BLaER1 (cell line): ENCODE data around the gene MRGPRF.

ENCODE experiments used
- H3K27ac ChIP-seq: shearing (Covaris generic); formaldehyde crosslinking; 2 replicates; pipeline ENCODE4 v1.8.1; 2022
- H3K27me3 ChIP-seq: shearing (Covaris generic); formaldehyde crosslinking; 2 replicates; pipeline ENCODE4 v1.8.1; 2022
- H3K36me3 ChIP-seq: shearing (Covaris generic); formaldehyde crosslinking; 2 replicates; pipeline ENCODE4 v1.8.1; 2022
- H3K4me1 ChIP-seq: shearing (Covaris generic); formaldehyde crosslinking; 2 replicates; pipeline ENCODE4 v1.8.1; 2022
- H3K4me2 ChIP-seq: shearing (Covaris generic); formaldehyde crosslinking; 2 replicates; pipeline ENCODE4 v1.8.1; 2022
- H3K4me3 ChIP-seq: shearing (Covaris generic); formaldehyde crosslinking; 2 replicates; pipeline ENCODE4 v1.8.1; 2022
- H3K9ac ChIP-seq: shearing (Covaris generic); formaldehyde crosslinking; 2 replicates; pipeline ENCODE4 v1.8.1; 2022
- H3K9me3 ChIP-seq: shearing (Covaris generic); formaldehyde crosslinking; 2 replicates; pipeline ENCODE4 v1.8.1; 2022
- H4K20me1 ChIP-seq: shearing (Covaris generic); formaldehyde crosslinking; 2 replicates; pipeline ENCODE4 v1.8.1; 2022
- Cebpa-rat ChIP-seq: shearing (Covaris generic); IDR thresholded peaks from 2 replicates; pipeline ENCODE4 v1.8.1; 2022

The MRGPRF gene

DNA sequence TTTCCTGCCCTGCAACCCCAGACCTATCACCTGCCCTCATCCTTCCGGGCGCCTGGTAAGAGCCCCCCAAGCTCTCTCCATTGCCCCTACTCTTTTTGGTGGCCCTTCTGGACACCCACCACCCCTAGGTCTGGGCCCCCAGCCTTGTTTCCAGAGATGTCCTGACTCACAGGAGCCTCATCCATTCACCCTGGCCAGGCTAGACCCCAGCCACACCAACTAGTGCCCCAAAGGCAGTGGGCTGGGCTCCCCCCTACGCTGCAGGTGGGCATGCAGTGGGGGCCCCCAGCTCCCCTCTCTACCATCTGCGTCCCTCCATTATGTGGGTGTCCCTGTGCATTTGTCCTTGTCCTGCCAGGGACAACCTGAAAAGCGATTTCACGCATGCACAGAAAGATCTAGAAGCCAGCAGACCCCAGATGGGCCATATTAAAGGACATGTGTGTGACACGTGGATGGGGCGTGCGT lies 1.4 kb downstream of the MRGPRF start:
- H4K20me1 ChIP-seq: peaks cover 6% of the 10 kb centered on the region; the same call in 1 of the 2 replicates
- no peaks in the 10 kb centered on the region for H3K9me3 ChIP-seq
- H3K27ac ChIP-seq: no peak overlapping the region
- no peak overlapping the region for H3K4me2 ChIP-seq
- H3K27me3 ChIP-seq: peaks cover 54% of the 10 kb centered on the region
- TF ChIP-seq Cebpa-rat: no peak
- no peaks in the 10 kb centered on the region for H3K36me3 ChIP-seq
- no peak overlapping the region for H3K9ac ChIP-seq
- H3K4me1 ChIP-seq: peaks cover 12% of the 10 kb centered on the region
- no peak overlapping the region for H3K4me3 ChIP-seq

DNA sequence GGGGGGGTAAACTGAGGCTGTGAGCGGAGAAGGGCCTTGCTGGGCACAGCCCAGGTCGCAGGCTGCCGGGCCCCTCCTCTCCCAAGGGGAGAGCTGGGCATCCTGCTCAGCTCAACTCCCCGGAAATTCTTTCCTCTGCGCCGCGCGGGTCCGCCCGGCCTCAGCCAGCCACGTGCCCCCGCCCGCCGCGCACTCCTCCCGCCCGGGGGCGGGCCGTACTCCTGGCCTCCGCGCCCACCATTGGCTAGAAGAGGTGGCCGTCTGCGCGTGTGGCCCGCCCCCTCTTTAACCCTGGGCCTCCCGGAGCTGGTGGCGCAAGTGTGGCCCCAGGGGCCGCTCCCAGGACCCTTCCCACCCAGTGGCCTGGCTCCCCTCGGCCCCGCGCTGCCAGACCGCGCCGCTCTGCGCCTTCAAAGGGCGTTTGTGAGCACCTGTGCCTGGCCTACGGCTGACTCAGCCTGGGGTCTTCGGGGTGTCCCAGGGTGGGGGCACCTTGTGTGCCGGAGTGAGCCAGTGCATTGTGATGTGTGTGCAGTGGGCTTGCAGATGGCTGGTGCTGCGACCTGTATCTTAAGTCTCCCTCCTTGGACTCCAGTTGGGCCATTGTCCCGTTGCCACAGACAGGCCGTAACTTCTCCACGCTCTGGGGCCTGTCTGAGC lies 2.0 kb downstream of the MRGPRF start:
- Histone ChIP-seq H3K27me3 (peaks cover 54% of the 10 kb centered on the region), H3K4me3 (no peak overlapping the region), H3K36me3 (no peaks in the 10 kb centered on the region), H3K4me1 (peaks cover 12% of the 10 kb centered on the region), H3K9me3 (no peaks in the 10 kb centered on the region), H4K20me1 (peaks cover 6% of the 10 kb centered on the region; the same call in 1 of the 2 replicates), H3K9ac (no peak overlapping the region), H3K4me2 (peak overlapping the region; percentile 58), H3K27ac (no peak overlapping the region)
- no peak for TF ChIP-seq Cebpa-rat

DNA sequence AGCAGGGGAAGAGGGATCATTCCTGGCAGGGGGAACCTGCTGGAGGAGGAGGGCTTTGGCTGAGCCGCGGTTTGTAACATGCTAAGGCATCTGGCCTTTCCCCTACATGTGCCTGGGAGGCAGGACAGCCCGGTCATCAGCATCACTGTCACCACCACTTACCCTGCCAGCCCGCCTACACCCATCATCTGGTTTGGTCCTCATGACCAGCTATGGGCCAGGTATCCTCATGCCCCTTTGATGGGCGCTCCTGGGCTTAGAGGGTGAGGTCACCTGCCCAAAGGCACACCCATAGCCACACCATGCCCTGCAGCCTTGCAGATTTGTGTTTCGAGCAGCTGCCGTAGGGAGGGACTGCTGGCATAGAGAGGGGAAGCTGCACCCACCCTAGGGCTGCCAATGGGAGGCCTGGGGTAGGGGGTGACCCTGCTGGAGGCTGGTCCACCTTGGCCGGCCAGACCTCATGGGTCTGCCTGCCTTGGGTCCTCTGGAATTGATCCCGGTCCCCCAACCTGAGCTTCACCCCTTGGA lies 2.6 kb downstream of the MRGPRF start:
- Histone ChIP-seq H3K9ac (no peak overlapping the region), H3K27me3 (peaks cover 54% of the 10 kb centered on the region), H3K27ac (no peak overlapping the region), H3K4me3 (no peak overlapping the region), H3K4me1 (peaks cover 12% of the 10 kb centered on the region), H3K4me2 (peak overlapping the region; percentile 58), H3K9me3 (no peaks in the 10 kb centered on the region), H4K20me1 (peaks cover 6% of the 10 kb centered on the region; the same call in 1 of the 2 replicates), H3K36me3 (no peaks in the 10 kb centered on the region)
- no peak for TF ChIP-seq Cebpa-rat

GRCh38 chr11:69009441-69010211 lies 3.4 kb downstream of the MRGPRF start:
- H3K36me3 ChIP-seq: no peaks in the 10 kb centered on the region
- H4K20me1 ChIP-seq: peaks cover 6% of the 10 kb centered on the region; the same call in 1 of the 2 replicates
- H3K4me3 ChIP-seq: no peak overlapping the region
- peaks cover 53% of the 10 kb centered on the region for H3K27me3 ChIP-seq
- H3K9ac ChIP-seq: no peak overlapping the region
- H3K9me3 ChIP-seq: no peaks in the 10 kb centered on the region
- no peak for TF ChIP-seq Cebpa-rat
- H3K27ac ChIP-seq: no peak overlapping the region
- no peak overlapping the region for H3K4me2 ChIP-seq
- peaks cover 18% of the 10 kb centered on the region for H3K4me1 ChIP-seq

DNA sequence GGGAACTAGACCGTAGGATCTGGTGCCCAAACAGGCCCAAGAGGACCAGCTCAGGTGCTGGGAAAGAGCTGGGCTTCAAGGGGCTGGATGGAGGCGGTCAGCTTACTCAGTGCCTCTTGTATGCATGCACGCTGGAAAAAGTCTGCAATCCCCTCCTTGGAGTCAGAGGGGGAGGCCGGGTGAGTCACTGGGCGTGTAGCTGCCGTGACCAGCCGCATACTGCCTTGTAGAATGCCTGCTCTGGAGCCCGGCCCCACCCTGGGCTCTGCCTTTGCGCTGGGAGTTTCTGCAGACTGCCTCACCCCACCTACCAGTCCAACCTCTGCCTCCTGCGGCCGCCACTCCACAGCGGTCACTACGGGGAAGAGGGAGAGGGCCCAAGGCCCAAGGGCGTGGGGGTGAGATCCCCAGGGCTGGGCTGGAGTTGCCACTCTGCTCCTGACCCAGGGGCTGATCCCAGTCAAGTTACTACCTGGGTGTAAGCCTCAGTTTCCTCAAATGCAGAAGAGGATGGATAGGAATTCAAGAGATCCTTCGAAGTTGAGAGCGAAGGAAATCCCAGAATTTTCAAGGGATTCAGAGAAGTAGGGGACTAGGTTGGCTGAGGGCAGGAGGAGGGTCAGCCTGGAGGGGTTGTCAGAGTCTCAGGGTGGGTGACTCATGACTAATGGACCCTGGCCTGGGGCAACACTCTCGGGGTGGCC lies 4.2 kb downstream of the MRGPRF start:
- Histone ChIP-seq H3K4me2 (no peak overlapping the region), H3K4me3 (no peak overlapping the region), H3K27ac (no peak overlapping the region), H4K20me1 (peaks cover 6% of the 10 kb centered on the region; the same call in 1 of the 2 replicates), H3K36me3 (no peaks in the 10 kb centered on the region), H3K9me3 (no peaks in the 10 kb centered on the region), H3K9ac (no peak overlapping the region), H3K4me1 (peaks cover 18% of the 10 kb centered on the region), H3K27me3 (peaks cover 46% of the 10 kb centered on the region)
- no peak for TF ChIP-seq Cebpa-rat

DNA sequence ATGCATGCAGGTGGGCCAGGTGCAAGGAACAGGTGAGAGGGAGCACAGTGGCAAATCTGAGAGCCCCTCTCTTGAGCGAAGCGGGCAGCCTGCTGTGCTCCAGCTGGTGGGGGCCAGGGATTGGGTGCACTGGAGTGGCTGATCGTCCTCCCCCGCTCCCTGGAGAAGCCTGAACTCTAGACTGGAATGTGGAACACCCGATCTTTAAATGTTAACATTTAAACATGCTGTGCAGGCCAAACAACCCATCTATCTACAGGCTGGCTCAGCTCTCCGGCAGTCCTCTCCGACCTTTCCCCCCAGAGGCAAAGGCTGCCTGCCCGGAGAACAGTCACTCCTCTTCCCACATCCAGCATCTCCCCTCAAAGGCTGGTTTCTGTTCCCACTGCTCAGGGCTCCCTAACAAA lies 5.1 kb downstream of the MRGPRF start:
- H3K27ac ChIP-seq: no peak overlapping the region

DNA sequence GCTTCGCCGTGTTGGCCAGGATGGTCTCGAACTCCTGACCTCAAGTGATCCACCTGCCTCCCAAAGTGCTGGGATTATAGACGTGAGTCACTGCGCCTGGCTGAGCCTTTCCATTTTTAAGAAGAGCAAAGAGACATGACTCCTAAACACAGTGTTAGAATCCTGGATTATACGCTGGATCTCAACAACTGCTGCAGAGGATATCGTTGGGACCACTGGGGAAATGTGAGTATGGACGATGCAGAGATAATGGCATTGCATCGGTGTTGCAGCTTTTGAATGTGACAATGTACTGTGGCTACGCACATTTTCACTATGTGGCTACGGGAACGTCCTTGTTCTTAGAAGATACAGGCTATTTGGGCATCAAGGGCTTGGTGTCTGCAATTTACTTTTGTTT lies 6.2 kb downstream of the MRGPRF start:
- no peak overlapping the region for H3K4me3 ChIP-seq
- H3K4me1 ChIP-seq: peaks cover 18% of the 10 kb centered on the region
- no peak overlapping the region for H3K4me2 ChIP-seq
- no peak overlapping the region for H3K9ac ChIP-seq
- H3K36me3 ChIP-seq: no peaks in the 10 kb centered on the region
- peaks cover 25% of the 10 kb centered on the region for H3K27me3 ChIP-seq
- H4K20me1 ChIP-seq: no peaks in the 10 kb centered on the region; the same call in 1 of the 2 replicates
- H3K9me3 ChIP-seq: no peaks in the 10 kb centered on the region
- no peak for TF ChIP-seq Cebpa-rat
- no peak overlapping the region for H3K27ac ChIP-seq

More for the DNA sequence above, 5.1 kb downstream of the MRGPRF start:
- Histone ChIP-seq H3K27me3 (peaks cover 37% of the 10 kb centered on the region), H4K20me1 (peaks cover 6% of the 10 kb centered on the region; the same call in 1 of the 2 replicates), H3K4me2 (no peak overlapping the region), H3K36me3 (no peaks in the 10 kb centered on the region), H3K4me1 (peaks cover 18% of the 10 kb centered on the region), H3K9ac (no peak overlapping the region), H3K9me3 (no peaks in the 10 kb centered on the region), H3K4me3 (no peak overlapping the region)
- TF ChIP-seq Cebpa-rat: no peak

DNA sequence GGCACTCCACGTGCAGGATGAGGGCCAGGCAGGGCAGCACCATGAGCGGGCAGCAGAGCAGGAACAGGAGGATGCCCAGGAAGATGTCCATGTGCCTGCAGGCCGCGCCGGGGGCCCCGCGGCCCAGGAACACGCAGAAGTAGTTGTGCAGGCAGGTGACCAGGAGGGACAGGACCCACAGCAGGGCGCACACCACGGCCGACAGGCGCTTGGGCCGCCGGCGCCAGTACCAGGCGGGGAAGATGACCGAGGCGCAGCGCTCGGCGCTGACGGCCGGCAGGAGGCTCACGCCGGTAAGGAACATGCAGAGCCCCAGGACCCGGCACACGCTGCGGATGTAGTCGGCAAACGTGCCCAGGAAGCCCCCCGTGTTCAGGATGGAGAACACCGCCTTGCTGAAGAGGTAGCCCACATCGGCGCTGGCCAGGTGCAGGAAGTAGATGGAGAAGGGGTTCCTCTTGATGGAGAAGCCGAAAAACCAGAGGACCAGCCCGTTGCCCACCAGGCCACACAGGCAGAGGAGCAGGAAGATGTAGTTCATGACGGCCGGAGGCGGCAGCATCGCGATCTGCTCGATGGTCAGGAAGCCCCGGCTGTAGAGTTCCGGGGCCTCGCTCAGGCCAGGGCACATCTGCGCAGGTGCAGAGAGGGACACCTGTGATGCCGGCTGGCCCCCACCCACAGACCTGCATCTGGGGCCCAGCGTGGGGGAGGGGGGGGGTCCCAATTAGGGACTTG lies 7.2 kb downstream of the MRGPRF start:
- peaks cover 15% of the 10 kb centered on the region for H3K27me3 ChIP-seq
- no peaks in the 10 kb centered on the region for H3K36me3 ChIP-seq
- peaks cover 12% of the 10 kb centered on the region for H3K4me1 ChIP-seq
- no peak overlapping the region for H3K9ac ChIP-seq
- no peaks in the 10 kb centered on the region; the same call in 1 of the 2 replicates for H4K20me1 ChIP-seq
- no peak for TF ChIP-seq Cebpa-rat
- H3K27ac ChIP-seq: no peak overlapping the region
- H3K9me3 ChIP-seq: no peaks in the 10 kb centered on the region
- no peak overlapping the region for H3K4me3 ChIP-seq
- H3K4me2 ChIP-seq: no peak overlapping the region

DNA sequence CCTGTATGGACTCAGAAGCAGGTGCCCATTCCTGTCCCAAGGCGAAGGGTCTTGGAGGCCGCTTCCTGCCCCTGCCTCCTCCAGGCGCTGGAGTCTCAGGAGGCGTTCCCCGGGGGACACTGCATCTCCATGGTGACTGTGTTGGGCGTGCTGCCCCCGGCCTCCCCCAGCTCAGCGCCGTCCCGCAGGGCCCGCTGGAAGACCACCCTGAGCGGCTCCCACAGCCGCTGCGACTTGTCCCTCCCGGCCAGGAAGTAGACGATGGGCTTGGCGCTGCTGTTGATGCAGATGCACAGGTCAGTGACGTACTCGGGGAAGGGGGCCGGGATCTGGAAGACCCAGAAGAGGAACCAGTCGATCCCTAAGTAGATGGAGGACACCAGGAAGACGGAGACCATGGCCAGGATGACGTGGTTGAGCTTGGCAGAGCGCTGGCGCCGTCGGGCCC lies 7.8 kb downstream of the MRGPRF start:
- TF ChIP-seq Cebpa-rat: no peak
- Histone ChIP-seq H3K4me3 (no peak overlapping the region), H3K9ac (no peak overlapping the region), H3K4me2 (no peak overlapping the region), H3K9me3 (no peaks in the 10 kb centered on the region), H3K27ac (no peak overlapping the region), H3K36me3 (no peaks in the 10 kb centered on the region), H3K4me1 (peaks cover 6% of the 10 kb centered on the region; the same call in 1 of the 2 replicates), H3K27me3 (peaks cover 9% of the 10 kb centered on the region), H4K20me1 (no peaks in the 10 kb centered on the region; the same call in 1 of the 2 replicates)
